CD4-positive, alpha-beta T cell treated with Interleukin-15 for 4 hours (primary cell): Measurements from ENCODE around the gene ARL15.
"Not testable (repeated sequence)": the region's sequence is repeated elsewhere in the genome, so short reads cannot be mapped to it uniquely, and the experiment has no call there.

Source experiments
- DNase-seq: peaks from one replicate; pipeline ENCODE4 v3.0.0-alpha.2; 2020; ENCODE audit warnings: low spot score

ARL15 gene

GRCh38 chr5:54310433-54311175 is at the start of gene ARL15:
Gene ARL15 (minus strand): TSS chr5:54310573.
- peak; percentile 98 for DNase-seq

DNA sequence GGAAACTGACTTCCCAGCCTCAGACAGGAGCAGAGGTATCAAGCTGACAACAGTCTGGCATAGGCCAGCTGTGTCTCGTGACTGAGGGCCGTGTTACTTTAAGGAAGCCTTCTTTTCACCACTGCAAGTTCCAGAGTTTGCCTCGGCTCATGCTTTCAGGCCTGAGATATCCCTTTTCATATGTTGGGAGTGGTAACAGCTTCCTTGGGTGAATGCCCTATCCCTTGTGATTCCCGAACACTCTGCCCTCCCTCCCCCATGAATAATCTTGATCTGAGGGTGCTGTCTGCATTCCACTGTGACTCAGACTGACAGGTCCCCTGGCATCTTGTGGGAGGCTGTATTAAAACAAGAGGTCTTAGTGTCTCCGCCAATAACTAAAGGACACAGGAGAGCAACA is 49.7 kb upstream of the ARL15 start:
- no peak for DNase-seq

GRCh38 chr5:54357408-54358058 is 47.2 kb upstream of the ARL15 start:
- no peak for DNase-seq

DNA sequence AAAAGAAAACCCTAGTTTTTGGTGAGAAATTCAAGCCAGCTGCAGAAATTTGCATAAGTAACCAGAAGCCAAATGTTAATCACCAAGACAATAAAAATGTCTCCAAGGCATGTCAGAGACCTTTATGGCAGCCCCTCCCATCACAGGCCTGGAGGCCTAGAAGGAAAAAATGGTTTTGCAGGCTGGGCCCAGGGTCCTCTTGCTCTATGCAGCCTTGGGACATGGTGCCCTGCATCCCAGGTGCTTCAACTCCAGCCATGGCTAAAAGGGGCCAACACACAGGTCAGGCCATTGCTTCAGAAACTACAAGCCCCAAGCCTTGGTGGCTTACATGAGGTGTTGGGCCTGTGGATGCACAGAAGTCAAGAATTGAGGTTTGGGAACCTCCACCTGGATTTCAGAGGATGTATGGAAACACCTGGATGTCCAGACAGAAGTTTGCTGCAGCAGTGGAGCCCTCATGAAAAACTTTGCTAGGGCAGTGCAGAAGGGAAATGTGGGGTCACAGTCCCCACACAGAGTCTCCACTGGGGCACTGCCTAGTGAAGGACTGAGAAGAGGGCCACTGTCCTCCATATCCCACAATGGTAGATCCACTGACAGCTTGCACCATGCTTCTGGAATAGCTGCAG is 43.7 kb upstream of the ARL15 start:
- not testable (repeated sequence) for DNase-seq

- DNase-seq: not testable (repeated sequence)
These were observed 42.2 kb upstream of the ARL15 start for GRCh38 chr5:54352580-54352979.

GRCh38 chr5:54347221-54347865 is 37.0 kb upstream of the ARL15 start:
- DNase-seq: no peak

- DNase-seq: no peak
These were observed 34.3 kb upstream of the ARL15 start for GRCh38 chr5:54344653-54345052.

GRCh38 chr5:54341971-54342370 is 31.6 kb upstream of the ARL15 start:
- no peak for DNase-seq

- DNase-seq: no peak
These were observed 27.1 kb upstream of the ARL15 start for GRCh38 chr5:54337523-54337922.

- DNase-seq: no peak
These were observed 22.3 kb upstream of the ARL15 start for GRCh38 chr5:54332720-54333119.

DNA sequence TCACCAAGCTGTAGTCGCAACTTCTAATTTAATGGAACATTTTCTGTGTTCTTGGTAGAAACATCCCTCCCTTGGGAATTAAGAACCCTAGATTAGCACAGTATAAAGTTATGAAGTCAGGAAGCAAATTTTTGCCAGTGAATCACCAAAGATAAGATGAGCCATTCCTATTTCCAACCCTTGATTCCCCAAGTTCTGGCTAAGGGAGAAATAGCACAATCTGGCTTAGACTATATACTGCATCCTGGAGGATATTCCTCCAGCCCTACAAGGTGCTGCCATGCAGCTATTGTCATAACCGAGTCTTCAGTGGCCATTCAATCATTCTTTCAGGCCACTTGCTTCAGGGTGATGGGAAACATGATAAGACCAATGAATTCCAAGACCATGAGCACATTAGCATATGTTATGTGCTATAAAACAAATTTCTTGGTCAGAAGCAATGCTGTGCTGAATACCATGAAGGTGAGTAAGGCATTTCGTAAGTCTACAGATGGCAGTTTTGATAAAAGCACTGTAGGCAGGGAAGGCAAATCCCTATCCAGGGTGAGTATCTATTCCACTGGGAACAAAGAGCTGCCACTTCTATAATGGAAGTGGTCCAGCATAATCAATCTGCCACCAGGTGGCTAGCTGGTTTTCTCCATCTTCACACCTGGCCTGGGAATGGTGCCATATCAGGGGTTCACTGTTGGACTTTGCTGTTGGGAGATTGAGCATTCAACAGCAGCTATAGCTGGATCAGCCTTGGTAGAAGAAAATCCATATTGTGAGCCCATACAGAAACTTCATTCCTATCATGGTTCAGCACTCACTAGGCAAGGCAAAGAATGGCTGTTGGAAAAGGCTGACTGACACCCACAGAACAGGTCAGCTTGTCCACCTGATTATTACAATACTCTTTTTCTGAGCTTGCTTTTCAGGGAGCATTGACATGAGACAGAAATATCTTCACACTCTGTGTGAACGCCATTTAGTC is 19.6 kb upstream of the ARL15 start:
- DNase-seq: no peak

GRCh38 chr5:54326662-54327270 is 16.4 kb upstream of the ARL15 start:
- DNase-seq: no peak

- DNase-seq: no peak
These were observed 15.4 kb upstream of the ARL15 start for GRCh38 chr5:54325610-54326311.

DNA sequence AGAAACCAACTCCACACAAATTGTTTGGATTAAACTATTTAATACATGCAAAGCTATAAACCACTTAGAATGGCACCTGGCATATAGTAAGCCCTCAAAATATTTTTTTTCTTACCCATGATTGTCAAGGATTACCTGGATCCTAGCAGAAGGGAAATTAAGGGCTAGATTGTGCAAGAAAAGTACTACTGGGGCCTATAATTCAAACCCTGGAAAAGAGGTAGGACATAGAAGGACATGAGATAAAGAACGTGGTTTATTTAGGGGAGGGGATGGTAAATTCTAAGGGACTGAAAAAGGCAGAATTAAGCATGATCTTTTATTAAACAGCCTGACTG is 14.9 kb upstream of the ARL15 start:
- DNase-seq: no peak

DNA sequence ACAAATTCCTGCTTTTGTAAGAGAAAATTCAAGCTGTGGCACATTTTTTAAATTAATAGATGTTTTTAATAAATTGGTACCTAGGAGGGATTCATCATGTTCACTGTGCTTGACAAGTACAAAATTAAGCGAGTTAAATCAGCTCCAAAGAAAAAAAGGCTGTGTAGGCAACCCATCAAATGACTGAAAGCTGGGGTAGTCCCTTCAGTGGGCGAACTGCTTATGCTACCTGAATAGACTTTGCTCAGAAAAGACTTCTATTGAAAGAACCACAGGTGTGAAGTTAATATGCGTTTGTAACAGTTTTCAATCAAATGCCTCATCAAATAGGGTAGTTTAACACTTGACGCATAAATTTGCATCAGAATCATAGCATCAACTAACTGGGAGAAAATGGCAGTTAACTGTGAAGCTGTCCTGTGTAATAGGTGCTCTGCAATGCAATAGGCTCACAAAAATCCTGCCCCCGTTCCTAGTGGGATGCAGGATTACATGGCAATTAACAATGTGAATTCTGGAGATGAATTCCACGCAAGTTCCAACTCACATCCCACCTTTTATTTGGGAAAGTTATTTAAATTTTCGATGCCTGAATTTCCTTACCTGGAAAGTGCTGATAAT is 14.4 kb upstream of the ARL15 start:
- DNase-seq: no peak

DNA sequence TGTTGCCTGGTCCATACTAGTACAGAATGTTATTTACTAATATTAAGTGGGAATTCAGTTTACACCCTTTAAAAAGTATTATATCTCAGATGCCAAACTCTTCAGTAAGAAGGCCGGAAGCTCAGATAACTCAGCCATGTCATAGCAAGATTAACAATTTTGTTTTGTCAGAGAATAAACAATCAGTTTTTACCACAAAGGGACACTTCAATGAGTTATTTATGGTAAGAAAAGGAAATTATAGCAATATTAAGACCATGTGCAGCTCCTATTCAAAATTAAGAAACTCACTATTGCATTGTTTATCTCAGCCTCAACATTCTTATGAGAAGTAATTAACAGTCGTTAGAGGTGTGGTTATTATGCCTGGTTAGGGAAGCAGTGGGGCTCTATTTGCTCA is 13.1 kb upstream of the ARL15 start:
- DNase-seq: no peak

GRCh38 chr5:54320256-54320655 is 9.9 kb upstream of the ARL15 start:
- DNase-seq: no peak

GRCh38 chr5:54317511-54318260 is 7.3 kb upstream of the ARL15 start:
- DNase-seq: no peak

DNA sequence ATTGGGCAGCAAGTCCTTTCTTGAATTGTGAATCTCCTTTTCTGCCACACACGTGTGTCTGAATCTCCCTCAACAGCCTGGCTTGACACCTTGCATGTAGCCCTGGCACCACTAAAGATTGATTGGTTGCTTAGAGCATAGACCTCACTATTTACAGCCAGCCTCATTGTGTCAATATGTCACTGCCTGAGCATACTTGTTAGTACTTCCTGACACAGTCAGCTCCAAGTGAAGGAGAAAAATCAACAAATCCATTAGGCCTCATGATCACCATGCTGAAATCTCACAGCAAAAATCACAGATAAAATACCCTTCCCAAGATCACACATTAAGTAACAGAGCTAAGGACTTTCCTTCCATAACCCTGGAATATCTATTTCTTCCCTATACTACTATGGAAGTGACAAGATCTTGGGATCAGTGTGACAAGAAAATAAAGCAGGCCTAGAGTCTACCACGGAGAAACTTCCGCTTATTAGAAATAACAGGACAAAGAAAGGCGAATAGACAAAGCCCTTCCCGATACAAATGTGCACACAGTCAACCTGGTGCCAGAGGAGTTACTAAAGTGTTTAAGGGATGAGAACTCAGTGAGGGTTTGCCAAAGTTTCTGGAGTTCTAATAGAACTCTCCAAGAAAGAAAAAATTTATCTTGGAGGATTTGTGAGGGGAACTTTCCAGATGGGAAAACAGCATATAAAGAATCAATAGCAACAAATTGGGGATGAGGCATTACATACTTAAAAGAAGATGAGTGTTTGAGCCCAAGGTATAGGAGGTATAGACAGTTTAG is 5.6 kb upstream of the ARL15 start:
- no peak for DNase-seq
